GM18511 (cell line): ENCODE data around the gene MYBPC3.

ENCODE experiments used
- ATAC-seq: cut with Tn5 transposase; IDR thresholded peaks from one replicate; pipeline ENCODE4 v1.9.1; 2021; ENCODE audit warnings: mild to moderate bottlenecking, moderate library complexity; ENCODE audit not compliant: unreplicated experiment

Gene MYBPC3

DNA sequence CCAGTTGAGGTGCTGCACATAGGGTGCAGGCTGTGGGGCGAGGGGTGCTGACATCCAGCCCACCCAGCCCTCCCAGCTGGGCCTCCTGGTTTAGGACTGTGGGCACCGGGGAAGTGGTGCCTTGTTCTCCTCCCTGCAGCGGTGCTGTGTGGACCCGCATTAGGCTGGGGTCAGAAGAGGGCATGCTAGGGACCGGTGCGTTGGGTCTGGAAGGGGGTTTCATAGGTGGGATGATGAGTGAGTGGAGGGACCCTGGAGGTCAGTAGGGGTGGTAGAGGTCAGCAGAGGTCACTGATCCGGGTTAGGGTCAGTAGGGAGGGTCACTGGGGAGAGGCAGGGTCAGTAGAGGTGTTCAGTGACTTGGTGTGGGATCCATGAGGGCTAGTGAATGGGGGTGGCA lies 6.7 kb upstream of the MYBPC3 start:
- no peak for ATAC-seq

DNA sequence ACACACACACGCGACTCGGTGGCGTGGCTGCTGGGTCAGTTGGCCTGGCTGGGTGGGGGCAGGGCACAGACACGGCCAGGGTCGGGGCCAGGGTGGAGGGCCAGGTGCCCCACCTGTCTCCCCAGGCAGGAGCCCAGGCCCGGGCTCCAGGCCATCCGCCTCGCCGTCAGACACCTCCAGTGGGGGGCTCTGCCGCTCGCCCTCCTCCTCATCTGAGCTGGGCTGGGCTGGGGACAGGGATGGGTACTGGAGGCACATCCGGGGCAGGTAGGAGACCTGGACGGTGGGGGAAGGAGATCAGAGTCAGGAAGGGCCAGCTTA lies 6.2 kb upstream of the MYBPC3 start:
- no peak for ATAC-seq

DNA sequence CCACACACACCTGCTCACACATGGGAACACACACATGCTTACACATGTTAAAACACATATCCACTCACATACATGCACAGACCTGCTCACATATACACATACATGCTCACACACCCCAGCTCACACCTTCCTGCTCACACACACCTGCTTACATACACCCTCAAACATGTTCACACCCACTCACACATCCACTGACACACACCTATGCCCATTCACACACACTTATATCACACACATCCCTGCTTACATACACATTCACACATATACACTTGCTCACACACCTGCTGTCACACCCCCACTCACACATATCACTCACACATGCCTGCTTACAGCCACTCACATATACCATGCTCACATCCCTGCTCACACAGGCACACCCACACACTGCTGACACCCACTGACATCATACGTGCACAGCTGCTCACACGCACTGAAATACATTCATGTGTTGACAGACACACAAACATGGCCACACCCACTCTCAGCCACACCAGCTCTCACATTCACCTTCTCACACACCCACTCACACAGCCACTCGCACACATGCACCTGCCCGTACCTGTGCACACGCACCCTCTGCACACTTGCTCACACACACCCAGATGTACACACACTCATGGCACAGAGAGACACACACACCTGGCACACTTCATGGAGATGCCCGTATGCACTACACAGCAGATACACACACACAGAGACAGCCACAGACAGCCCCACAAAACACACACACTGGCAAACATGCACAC lies 5.7 kb upstream of the MYBPC3 start:
- ATAC-seq: no peak

DNA sequence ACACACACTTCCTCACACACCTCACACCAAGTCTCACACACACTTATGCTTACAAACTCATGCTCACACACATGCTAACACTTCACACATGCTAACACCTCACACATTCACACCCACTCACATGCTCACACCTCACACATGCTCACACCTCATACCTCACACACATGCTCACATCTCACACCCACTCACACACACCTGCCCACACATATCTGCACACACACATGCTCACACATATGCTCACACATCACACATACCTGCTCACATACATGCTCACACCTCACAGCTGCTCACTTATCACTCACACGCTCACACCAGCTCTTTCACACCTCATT lies 4.5 kb upstream of the MYBPC3 start:
- no peak for ATAC-seq

DNA sequence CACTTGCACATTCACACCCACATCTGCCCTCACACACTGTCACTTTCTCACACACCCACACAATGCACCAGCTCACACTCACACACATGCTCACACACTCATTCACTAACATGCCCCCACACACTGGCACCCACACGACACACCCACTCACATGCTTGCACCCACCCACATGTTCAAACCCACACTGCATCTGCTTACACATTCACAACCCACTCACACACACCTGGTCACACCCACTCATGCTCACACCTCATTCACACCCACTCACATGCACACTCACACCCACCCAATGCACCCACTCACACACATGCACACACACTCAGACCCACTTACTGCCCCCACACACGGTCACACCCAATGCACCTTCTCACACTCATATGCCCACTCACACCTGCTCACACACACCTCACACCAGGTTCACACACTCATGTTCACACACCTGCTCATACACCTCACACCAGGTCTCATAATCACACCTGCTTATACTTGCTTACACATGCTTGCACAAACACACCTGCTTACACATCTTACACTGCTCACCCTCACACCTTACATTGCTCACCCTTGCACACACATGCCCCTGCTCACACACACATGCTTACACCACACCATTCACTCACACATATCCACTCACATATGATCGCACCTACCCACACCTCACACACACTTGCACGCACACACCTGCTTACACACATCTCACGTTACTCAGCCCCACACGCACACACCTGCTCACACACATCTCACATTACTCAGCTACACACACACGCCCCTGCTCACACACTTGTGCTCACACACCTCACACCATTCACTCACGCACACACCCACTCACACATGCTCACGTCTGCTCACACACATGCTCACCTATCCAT lies 3.9 kb upstream of the MYBPC3 start:
- no peak for ATAC-seq

DNA sequence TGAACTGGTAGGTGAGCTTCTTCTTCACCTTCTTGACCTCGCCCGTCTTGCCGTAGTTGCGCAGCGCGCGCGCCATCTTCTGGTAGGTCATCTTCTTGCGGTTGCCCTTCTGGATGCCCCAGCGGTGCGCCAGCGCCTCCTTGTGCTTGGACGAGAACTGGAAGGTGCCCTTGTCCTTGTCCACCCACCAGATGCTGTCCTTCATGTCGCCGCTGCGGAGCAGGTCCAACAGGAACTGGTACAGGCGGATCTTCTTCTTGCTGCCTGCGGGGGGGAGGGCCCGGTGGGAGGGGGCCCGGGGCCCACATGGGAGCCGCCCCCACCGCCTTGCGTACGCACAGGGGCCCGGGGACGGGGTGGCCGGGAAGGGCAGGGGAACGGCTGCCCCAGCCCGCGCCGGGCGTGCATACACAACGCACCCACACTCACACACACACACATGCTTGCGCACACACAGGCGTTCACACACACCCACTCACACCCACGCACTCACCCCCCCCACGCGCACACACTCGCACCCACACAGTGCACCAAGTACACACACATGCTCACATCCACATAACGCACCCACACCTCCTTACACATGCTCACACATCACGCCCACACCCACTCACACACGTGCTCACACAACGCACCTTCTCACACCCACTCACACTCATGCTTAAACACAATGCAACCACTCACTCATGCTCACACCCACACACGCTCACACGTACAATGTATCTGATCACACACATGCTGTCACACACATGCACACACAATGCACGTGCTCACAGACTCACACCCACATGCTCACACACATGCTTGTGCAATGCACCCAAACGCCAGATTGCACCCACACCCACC lies 3.0 kb upstream of the MYBPC3 start:
- ATAC-seq: no peak

DNA sequence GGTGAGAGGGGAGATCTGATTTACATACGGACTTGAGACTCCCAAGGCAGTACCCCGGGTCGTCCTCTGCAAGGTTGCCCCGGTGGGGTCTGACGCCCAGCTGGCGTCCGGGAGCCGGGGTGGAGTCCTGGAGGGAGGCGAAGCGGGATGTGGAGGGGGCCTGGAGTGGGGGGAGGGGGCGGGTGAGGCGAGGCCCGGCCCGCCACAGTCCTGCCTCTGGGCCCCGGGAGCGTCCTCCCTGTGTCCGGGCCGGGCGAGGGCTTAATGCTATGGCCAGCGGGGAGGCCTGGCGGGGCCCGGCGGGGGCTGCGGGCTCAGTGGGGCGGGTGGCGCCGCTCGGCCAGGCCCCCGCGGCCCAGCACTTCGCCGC lies 2.4 kb upstream of the MYBPC3 start:
- no peak for ATAC-seq

DNA sequence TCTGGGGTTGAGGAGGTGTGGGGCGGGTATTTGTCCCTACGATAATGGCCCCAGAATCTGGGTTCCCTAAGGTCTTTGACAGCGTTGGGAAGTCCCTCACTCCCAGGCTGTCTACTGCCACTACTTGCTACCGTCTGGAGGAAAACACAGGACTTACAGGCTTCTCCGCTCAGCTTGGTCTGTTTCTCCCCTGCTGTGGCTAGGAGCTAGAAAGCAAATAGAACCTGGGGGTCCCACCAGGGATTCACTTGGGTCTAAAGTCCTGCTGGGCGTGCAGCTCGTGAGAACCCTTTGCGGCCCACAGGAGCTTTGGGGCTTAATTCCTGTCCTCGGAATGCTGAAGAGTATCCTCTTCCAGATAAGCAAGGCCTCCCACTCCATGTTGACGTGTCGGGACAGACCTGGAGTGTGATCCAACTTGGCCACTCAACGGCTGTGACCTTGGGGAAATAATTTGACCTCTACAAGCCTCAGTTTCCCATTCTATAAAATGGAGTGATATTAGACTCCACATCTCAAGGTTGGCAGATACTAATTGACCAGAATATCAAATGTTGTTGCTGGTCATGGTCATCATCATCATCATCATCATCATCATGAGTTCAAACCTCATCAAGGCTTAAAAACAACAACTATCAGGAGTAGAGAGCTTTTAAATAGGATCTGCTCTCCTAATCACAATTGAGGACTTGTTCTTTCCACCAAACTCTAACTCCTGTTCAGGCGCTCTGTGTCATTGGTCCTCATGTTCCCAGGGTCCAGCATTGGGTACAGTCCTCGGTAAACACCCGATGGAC lies 1.7 kb upstream of the MYBPC3 start:
- ATAC-seq: no peak

DNA sequence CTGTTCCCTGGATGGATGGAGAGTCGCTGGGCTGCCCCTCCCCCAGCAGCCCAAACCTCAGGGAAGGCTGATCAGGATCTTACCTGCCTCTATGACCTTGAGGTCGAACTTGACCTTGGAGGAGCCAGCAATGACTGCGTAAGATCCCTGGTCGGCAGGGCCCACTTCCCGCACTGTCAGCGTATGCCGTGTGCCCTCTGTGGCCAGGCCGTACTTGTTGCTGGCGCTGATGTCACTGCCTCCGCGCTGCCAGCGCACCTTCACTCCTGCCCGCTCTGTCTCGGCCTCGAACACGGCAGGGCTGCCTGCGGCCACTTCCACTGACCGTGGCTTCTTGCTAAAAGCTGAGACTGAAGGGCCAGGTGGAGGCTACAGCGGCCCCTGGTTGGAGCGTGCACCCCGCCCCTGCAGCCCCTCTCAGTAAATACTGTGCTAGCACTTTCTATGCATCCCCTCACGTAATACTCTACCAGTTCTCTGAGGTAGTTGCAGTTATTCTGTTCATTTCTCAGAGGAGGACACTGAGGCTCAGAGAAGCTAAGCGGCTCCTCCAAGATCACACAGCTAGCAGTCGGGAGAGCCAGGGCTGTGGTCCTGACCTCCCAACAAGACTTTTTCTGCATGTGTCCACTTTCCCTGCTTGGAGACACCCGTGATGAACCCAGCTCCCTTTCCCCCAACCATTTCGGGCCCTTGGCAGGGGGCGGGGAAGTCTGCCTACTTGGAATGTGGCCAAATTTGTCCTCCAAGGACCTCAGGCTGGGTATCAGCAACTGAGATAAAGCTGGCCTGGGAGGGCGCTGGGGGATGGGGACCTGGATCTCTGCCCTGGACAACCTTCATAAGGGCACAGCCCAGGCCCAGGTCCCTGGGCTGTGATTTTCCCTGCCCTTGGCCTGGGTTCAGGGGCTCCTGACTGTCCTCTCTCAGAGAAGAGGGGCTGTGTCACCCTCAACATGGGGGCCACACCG lies 1.1 kb downstream of the MYBPC3 start:
- ATAC-seq: no peak

DNA sequence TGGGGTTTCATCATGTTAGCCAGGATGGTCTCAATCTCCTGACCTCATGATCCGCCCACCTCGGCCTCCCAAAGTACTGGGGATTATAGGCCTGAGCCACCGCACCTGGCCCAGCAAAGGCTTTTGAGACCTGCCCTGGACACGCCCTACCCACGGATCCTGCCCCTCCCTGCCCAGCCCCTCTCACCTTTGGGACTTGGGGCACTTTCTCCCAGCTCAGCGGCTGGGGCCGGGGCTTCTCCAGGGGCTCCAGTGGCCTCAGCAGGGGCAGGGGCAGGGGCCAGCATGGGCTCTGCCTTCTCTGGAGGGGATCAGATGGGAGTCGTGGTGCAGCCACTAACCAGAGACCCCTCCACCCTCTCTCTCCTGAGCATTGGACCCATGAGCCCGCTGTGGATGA lies 2.2 kb downstream of the MYBPC3 start:
- no peak for ATAC-seq

DNA sequence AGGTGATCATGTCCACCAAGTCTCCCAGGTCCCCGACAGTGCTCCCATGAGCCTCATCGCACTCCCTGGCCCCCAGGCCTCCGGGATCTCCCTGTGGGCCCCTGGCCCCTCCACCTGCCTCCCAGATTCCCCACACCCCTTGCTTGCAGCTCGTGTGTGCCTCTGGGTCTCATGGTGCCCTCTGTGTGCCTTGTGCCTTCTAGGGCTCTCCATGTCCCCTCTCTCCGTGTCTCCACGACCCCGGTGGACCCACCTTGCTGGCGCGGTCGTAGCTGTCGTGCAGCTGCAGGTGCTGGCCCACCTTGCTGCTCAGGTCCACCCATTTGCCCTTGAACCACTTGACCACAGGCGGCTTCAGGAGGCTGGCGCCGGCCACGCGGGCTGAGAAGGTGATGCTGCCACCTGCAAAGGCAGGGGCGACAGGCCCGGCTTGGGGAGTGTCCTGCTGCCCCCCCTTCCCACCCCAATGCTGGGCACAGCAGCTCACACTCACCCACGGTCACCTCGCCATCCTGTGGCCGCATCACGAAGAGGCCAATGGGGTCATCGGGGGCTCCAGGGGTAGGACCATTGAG lies 2.9 kb downstream of the MYBPC3 start:
- ATAC-seq: no peak

DNA sequence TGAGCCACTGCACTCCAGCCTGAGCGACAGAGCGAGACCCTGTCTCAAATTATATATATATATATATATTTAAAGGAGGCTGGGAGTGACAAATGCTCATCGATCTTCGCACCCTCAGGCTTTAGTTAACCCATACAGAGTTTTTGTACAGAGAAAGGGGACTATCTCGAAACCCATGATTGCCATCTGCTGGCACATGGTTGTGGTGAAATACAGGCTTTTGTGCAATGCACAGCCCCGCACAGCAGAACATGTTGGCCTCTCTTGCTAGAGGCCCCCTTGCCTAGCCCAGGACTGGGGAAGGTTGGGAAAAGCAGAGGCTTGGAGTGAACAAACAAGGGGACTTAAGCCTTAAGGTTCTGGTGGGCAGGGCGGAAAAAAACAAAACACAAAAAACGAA lies 3.6 kb downstream of the MYBPC3 start:
- ATAC-seq: no peak

DNA sequence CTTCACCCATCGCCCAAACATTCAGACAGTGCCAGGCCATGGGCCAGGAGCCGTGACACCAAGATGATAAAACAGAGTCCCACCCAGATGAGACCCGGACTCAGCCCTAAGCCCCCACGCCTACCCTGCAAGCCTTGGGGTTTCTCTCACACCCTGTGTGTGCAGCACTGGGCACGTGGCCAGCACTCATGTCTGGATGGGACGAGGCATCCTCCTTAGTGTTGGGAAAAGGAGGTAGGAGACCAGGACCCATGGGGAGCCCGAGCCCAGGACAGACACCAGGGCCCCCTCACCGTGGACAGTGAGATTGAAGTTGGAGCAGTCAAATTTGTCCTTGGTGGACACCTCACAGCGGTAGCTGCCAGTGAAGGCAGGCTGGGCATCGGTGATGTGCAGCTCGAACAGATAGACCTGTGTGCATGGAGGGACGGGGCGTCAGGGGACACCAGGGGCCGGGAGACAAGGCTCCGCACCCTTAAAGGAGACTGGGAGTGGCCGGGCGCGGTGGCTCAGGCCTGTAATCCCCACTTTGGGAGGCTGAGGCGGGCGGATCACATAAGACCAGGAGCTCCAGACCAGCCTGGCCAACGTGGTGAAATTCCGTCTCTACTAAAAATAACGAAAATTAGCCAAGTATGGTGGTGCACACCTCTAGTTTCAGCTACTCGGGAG lies 4.2 kb downstream of the MYBPC3 start:
- no peak for ATAC-seq

DNA sequence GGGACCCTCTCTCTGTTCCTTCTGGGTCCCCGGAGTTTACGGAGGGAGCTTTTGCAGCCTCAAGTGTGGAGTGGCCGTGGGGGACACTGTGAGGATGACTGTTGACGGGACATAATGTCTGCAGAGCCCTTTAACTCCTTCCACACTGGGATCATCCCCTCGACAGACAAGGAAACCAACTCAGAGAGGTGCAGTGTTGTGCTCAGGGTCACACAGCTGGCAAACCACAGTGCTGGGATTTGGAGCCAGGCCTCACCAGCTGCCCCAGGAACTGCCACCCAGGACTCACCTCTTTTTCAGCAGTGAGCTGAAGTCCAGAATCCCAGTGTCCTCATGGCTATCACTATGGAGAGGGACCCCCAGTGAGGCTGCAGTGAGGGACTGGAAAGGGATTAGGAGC lies 5.4 kb downstream of the MYBPC3 start:
- no peak for ATAC-seq

DNA sequence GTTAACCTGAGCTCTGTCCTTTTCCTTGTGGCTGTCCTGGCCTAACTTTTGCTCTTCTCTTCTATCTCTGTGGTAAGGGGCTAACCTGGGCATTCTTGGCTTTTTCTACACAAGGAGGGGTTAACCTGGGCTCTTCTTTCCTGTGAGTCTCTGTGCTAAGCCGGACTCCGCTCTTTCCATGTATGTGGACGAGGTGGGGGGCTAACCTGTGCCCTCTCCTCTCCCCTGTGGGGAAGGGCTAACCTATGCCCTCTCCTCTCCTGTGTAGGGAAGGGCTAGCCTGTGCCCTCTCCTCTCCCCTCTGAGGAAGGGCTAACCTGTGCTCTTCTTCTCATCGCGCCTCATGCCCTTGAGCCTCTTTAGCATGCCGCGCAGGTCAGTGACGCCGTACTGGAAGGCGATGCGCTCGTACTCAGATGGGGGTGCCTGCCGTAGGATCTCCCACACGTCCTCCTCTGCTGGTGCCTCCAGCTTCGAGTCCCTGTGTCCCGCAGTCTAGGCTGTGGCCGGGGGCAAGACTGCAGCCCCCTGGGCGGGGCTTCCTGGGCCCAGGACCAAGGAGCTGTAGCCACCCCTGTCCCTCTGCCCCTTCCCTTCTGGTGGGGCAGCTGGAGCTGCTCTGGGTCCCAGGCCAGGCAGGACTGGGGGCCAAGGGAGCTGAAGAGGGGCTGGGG lies 6.5 kb downstream of the MYBPC3 start:
- no peak for ATAC-seq

DNA sequence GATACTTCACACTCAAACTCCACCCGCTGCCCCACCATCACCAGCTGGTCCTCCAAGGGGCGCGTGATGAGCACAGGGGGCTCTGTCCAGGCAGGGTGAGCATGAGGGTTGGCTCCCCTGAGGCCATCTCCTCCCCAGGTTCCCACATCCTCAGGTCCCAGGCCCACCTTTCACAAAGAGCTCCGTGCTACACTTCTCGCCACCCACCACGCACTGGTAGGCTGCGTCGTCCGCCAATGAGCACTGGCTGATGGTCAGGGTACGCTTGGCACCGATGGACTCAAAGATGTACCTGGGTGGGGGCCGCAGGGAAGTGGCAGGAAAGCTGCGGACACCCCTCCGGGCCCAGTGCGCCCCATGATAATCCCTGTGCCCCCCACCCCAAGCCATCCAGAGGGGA lies 9.6 kb downstream of the MYBPC3 start:
- ATAC-seq: no peak

DNA sequence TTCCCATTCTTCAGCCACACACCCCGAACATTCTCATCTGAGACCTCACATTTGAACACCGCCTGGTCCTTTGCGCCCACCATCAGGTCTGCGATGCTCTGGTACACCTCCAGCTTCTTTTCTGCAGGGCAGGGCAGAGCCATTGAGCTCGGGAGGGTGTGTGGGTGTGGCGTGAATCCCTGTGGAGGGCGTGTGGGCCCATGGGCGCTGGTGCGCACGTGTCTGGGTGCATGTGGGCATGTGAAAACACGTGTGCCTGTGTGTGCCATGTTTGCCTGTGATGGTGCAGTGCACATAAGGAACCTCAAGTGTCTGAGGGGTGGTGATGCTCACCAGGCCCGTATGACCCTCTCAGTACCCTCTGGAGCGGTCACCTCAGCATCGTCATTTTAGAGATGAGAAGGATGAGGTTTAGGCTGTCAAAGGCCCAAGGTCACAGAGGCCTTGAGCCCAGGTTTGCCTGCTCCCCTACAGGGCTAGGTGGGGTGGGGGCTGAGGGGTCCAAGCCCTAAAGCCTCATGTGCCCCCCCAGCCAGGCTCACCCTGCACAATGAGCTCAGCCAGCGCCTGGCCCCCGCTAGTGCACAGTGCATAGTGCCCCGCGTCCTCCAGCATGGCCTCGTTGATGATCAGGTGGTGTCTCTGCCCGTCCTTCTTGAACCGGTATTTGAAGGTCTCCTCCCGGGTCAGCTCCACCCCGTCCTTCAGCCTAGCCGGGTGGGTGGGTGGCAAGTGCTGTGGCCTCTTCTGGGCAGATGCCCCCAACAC lies 10.3 kb downstream of the MYBPC3 start:
- no peak for ATAC-seq
